ENCODE measurements around the gene DTHD1. TPM values are rescaled to one million over a fixed set of nuclear protein-coding genes. Genes with fewer than 3 reads are reported as not detected.
A peak's percentile ranks its signal among the peaks of the same experiment; 100 is the strongest.

Gene DTHD1
- total RNA-seq, 1 donor from 2014 or later = not detected

DNA sequence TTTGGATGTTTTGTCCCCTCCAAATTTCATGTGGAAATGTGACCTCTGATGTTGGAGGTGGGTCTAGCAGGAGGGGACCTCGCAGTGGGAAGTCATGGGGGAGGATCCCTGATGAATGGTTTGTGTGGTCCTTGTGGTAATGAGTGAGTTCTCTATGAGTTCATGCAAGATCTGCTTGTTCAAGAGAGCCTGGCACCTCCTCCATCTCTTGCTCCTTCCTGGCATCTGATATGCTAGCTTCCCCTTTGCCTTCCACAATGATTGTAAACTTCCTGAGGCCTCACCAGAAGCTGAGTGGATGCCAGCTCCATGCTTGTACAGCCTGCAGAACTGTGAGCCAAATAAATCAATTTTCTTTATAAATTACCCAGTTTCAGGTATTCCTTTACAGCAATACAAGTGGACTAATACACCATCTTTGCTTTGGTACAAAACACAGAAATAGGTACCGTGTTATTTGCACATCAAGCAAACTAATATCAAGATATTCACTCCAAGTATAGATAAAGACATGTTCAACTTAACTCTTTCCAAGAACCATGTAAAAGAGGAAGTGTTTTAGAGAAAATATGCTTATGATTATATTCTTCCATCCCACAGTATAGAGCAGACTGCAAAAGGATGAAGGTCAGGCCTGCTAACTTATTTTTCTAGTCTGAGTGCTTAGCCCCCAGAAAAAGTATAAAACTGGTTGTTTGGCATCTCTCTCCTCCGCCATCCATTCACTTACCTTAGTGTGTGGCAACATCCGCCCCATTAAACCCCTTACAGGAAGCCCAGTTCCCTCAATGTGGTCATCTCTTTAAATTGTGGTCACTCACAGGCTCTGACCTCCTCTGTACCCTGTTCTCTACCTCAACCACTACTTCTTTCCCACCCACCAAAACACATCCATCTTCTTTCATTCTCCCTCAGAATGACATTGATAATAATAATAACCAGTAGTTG lies 43.8 kb upstream of the DTHD1 start:
- no peaks in the 10 kb centered on the region for H3K4me1 ChIP-seq
- Mint-ChIP-seq H3K4me1 (no peaks in the 10 kb centered on the region), H3K4me3 (no peak overlapping the region), H3K27me3 (ENCODE audit: insufficient read depth, low read depth) (no peaks in the 10 kb centered on the region), H3K9me3 (peaks cover 2% of the 10 kb centered on the region), H3K36me3 (no peaks in the 10 kb centered on the region), H3K27ac (no peak overlapping the region)
- DNase-seq (ENCODE audit: low spot score) = no peak
- no peaks in the 10 kb centered on the region for H3F3A ChIP-seq (ENCODE audit: low read depth)
- no peaks in the 10 kb centered on the region for H3K9me3 ChIP-seq (ENCODE audit: low read depth)
- H3K79me2 ChIP-seq (ENCODE audit: low read depth) = no peaks in the 10 kb centered on the region
- H3K27ac ChIP-seq = no peak overlapping the region
- no peak overlapping the region for H3K4me3 ChIP-seq
- TF ChIP-seq EZH2 (IDR thresholded peaks at IDR 0.05) (no peak), EZH2phosphoT487 (IDR thresholded peaks at IDR 0.05) (no peak)
- TF ChIP-seq, protein P1, sequence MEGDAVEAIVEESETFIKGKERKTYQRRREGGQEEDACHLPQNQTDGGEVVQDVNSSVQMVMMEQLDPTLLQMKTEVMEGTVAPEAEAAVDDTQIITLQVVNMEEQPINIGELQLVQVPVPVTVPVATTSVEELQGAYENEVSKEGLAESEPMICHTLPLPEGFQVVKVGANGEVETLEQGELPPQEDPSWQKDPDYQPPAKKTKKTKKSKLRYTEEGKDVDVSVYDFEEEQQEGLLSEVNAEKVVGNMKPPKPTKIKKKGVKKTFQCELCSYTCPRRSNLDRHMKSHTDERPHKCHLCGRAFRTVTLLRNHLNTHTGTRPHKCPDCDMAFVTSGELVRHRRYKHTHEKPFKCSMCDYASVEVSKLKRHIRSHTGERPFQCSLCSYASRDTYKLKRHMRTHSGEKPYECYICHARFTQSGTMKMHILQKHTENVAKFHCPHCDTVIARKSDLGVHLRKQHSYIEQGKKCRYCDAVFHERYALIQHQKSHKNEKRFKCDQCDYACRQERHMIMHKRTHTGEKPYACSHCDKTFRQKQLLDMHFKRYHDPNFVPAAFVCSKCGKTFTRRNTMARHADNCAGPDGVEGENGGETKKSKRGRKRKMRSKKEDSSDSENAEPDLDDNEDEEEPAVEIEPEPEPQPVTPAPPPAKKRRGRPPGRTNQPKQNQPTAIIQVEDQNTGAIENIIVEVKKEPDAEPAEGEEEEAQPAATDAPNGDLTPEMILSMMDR (IDR thresholded peaks at IDR 0.05) = no peak
- peaks cover 11% of the 10 kb centered on the region for H3K27me3 ChIP-seq
- no peak overlapping the region for H3K4me2 ChIP-seq
- H4K20me1 ChIP-seq (ENCODE audit: low read depth) = no peaks in the 10 kb centered on the region
- H2AFZ ChIP-seq (replicated peaks) = no peak overlapping the region
- H3K36me3 ChIP-seq = no peaks in the 10 kb centered on the region
- H3K9ac ChIP-seq = no peak overlapping the region

- H3K36me3 Mint-ChIP-seq = no peaks in the 10 kb centered on the region
- H3K4me3 Mint-ChIP-seq = no peak overlapping the region
- H3K4me1 Mint-ChIP-seq = peaks cover 6% of the 10 kb centered on the region
- no peak for DNase-seq (ENCODE audit: low spot score)
- H3K4me2 ChIP-seq = no peak overlapping the region
- TF ChIP-seq EZH2phosphoT487 (IDR thresholded peaks at IDR 0.05) (no peak), EZH2 (IDR thresholded peaks at IDR 0.05) (no peak)
- TF ChIP-seq, protein P1 (IDR thresholded peaks at IDR 0.05) = no peak
- H3K27ac Mint-ChIP-seq = no peak overlapping the region
- H3K9me3 ChIP-seq (ENCODE audit: low read depth) = no peaks in the 10 kb centered on the region
- H3K27me3 ChIP-seq = peaks cover 44% of the 10 kb centered on the region
- H3K4me3 ChIP-seq = no peak overlapping the region
- H3K9ac ChIP-seq = no peak overlapping the region
- H3K9me3 Mint-ChIP-seq = no peaks in the 10 kb centered on the region
- H3K4me1 ChIP-seq = no peaks in the 10 kb centered on the region
- H3K79me2 ChIP-seq (ENCODE audit: low read depth) = no peaks in the 10 kb centered on the region
- peaks cover 11% of the 10 kb centered on the region for H3K27me3 Mint-ChIP-seq (ENCODE audit: insufficient read depth, low read depth)
- H3K36me3 ChIP-seq = no peaks in the 10 kb centered on the region
- H2AFZ ChIP-seq (replicated peaks) = no peak overlapping the region
- H3F3A ChIP-seq (ENCODE audit: low read depth) = peaks cover 7% of the 10 kb centered on the region
- H3K27ac ChIP-seq = no peak overlapping the region
- H4K20me1 ChIP-seq (ENCODE audit: low read depth) = no peaks in the 10 kb centered on the region
These were observed 39.6 kb upstream of the DTHD1 start for GRCh38 chr4:36241771-36242170.

DNA sequence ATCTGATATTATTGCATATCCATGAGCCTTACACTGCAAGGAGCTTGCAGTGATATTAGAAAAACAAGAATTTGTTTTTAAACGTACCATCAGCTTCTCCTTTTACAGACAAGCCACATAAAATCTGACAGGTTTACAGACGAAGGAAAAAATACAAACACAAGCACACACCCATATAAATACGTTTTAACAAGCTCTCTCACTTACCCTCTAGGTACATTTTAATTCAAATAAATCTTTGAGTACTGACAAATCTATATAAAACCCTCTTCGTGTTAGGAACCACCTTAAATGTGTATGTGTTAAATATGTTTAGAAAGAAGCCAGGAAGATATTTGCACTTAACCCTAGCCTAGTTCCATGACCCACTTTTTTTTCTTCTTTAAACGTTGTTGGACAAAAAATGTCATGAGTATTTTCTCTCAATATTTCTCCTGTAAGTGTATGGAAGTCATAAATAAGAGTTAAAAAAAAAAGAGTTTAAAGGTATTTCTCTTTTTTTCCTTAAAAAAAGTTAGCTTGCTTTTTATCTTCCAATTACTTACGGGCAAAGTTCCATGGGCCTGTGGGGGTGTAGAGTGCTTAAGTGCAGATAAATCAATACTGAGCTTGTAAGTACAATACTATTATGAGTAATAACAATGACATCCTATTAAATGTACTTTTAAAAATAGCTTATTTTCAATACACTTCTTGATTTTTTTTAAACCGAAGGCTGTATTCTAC lies 38.6 kb upstream of the DTHD1 start:
- Histone ChIP-seq H3K4me1 (no peaks in the 10 kb centered on the region), H3K79me2 (ENCODE audit: low read depth) (no peaks in the 10 kb centered on the region), H2AFZ (replicated peaks) (no peak overlapping the region), H3K27me3 (peaks cover 44% of the 10 kb centered on the region), H3K4me3 (peak overlapping the region; percentile 79), H4K20me1 (ENCODE audit: low read depth) (no peaks in the 10 kb centered on the region), H3K27ac (no peak overlapping the region), H3F3A (ENCODE audit: low read depth) (peaks cover 7% of the 10 kb centered on the region), H3K4me2 (no peak overlapping the region), H3K36me3 (no peaks in the 10 kb centered on the region), H3K9me3 (ENCODE audit: low read depth) (no peaks in the 10 kb centered on the region), H3K9ac (no peak overlapping the region)
- Mint-ChIP-seq H3K4me3 (peak overlapping the region; percentile 88), H3K27ac (no peak overlapping the region), H3K9me3 (no peaks in the 10 kb centered on the region), H3K27me3 (ENCODE audit: insufficient read depth, low read depth) (peaks cover 11% of the 10 kb centered on the region), H3K4me1 (peaks cover 6% of the 10 kb centered on the region), H3K36me3 (no peaks in the 10 kb centered on the region)
- DNase-seq (ENCODE audit: low spot score) = no peak
- TF ChIP-seq EZH2phosphoT487 (IDR thresholded peaks at IDR 0.05) (no peak), EZH2 (IDR thresholded peaks at IDR 0.05) (no peak)
- TF ChIP-seq, protein P1 (IDR thresholded peaks at IDR 0.05) = no peak

Data from neural progenitor cell (in vitro differentiated cells).